ENCODE data around the gene DCAF8L2.
"Not testable (repeated sequence)": the region's sequence is repeated elsewhere in the genome, so short reads cannot be mapped to it uniquely, and the experiment has no call there.

DCAF8L2 gene

DNA sequence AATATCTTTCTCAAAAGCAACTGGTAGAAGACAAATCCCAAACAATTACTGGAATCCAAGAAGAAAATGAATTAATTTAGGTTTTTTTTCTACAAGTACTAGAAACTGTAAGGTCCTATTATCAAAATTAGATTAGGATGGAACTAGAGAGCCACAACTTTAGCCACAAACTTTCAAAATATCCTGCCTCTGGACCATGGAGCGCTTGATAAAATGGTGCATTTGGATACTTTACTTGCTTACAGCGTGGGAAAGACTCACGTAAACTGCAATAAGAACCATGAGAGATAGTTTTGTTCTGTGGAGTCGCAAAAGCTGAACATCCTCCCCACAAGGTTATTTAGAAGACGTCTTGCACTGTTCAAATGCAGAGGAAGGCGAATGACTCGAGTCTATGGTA lies at the start of gene DCAF8L2:
Gene DCAF8L2 (plus strand): TSS at position 301 of the 400 bp plus-strand sequence. CDS start 156,552 bp downstream, outside the sequence.
- DNase-seq, result no peak

DNA sequence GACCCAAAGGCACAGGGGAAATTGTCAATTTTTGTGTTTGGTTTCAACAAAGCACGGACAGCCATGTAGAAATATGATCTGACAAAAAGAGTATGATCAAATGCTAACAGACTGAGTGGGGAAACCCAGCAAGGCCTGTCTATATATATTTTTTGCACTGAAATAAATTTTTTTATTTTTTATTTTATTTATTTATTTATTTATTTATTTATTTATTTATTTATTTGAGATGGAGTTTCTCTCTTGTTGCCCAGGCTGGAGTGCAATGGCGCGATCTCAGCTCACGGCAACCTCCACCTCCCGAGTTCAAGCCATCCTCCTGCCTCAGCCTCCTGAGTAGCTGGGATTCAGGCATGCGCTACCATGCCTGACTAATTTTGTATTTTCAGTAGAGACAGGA lies 49.0 kb upstream of the DCAF8L2 start:
- DNase-seq, result not testable (repeated sequence)

DNA sequence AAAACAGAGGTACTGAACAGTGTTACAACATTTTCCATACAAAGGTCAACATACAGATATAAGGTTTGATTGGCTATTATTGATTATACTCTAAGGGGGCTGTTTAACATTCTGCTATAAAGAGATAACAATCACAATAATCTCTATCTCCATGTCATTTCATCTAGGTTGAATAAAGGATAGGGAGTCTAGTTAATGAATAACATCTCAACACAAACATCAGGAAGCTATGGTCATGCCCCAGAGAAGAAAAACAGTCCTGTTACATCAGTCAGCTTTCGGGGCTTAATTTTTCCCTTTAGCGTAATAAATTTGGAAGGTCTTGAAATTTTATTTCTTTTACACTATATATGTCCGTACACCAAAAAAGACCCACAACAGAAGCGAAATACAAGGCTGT lies 41.5 kb upstream of the DCAF8L2 start:
- no peak for DNase-seq

DNA sequence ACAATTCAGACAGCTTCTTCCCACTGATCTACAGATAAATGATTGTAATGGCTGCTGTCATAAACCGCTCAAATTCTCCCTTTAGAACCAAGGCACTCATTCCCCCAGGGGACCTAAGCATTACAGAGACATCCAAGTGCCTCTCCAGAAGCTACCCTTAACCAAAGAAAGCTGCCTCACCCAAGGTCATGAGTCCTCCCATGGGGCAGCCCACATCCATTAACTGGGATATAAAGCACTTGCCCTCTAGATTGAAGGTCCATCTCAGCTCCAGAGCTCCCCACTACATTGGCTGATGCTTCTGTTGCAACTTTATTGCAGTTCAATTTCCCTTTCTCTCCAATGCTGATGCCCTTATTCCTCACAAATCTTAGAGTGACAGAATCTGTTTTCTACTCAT lies 40.5 kb upstream of the DCAF8L2 start:
- no peak for DNase-seq

DNA sequence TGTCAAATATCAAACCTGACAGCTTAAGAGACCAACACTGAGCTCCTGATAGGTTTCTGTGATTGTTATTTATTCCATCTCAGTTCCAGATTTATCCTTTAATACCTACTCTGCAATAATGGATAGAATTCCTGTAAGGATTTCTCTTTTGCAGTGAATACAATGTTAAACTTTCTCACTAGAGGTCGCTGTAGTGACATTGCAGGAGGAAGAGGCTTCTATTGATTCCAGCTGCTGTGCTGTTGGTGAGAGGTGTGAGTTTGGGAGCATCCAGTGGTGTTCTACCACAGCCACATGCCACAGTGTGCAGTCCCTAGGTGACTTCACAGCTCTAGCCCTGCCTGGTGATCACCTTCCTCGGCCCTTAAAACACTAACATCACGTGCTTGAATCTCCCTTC lies 34.6 kb upstream of the DCAF8L2 start:
- no peak for DNase-seq

DNA sequence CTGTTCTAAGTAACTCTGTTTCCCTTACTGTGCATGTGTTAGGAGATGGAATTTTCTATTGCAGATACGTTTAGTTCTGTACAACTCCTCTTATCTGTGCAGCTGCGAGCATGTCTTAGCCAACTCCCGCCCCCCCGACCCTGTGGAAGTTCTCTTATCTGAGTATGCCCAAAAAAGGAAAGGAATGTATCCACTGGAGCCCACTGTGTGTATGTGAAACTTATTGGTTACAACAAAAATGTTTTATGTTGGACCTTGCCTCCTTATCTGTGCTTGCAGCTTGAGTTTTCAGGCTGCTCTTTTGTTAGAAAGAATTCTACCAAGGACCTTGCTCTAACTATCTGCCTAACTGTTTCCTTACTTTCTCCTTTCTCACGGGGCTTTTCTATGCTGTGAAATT lies 24.2 kb upstream of the DCAF8L2 start:
- DNase-seq, result no peak

DNA sequence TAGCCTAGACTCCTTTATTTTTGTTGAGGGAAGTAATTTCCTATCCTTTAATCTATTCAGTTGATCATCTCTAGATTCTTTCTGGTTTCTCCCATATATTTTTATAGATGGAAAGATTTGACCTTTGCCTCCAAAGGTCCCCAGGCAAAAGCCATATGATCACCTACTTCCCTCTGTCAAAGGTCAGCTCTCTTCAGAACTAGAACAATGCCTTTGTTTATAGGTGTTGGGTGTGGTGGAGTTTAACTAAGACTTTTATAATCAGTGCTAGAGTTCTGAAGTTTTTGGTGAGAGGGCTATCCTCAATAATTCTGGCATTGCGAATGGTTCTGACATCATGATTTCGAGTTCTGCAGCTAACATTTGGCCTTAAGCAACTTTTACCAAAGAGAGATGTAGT lies 19.0 kb upstream of the DCAF8L2 start:
- no peak for DNase-seq

DNA sequence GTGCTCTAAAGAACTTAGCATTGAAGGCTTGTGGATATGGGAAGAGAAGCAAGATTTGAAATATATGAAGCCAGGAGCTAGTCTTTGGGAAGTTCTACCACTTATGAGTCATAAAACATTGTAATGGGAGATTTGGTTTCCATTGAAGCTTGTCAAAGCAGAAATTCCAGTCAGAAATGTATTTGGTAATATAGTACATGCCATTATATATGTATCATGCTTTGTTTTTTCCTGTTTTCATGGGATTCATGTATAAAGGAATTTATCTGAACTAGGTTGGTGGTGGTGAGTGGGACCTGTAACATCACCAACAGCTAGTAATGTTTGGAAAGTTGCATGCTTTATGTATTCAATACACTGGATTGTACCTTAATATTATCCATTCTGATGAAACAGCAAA lies 14.6 kb upstream of the DCAF8L2 start:
- no peak for DNase-seq

DNA sequence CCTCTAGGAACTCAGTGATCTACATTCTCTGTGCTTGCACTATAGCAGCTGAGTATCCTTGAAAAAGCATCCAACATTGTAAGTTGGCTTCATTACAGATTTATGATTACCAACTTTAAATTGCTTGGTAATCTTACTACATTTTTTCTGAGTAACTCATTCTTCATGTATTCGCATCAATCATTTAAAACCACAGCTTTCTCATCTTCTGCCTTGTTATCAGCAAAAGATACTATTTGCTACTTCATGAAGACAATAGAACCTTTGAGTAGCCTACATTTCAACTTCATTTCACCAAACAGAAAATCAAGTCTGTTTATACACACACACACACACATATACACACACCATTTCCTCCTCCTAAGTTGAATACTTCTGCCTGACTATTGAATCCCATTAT lies 6.2 kb upstream of the DCAF8L2 start:
- no peak for DNase-seq

DNA sequence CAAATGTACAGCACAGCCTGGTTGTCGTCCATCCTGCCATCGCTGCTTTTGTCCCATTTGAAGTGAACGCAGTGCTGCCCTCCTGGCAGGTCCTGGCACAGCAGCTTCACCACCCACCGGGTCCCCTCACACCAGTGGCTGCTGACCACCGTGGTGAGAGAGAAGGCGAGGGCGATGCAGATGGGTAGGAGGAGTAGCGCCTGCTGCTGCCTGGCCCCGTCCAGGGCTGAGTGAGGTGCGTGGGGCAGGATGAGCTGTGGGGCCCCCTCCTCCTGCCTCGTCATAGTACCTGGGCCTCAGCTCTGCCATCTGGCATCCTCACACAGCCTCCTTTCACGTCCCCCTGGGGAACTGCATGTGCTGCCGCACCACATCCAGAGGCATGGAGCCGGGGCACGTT lies 1.8 kb downstream of the DCAF8L2 start:
- no peak for DNase-seq

DNA sequence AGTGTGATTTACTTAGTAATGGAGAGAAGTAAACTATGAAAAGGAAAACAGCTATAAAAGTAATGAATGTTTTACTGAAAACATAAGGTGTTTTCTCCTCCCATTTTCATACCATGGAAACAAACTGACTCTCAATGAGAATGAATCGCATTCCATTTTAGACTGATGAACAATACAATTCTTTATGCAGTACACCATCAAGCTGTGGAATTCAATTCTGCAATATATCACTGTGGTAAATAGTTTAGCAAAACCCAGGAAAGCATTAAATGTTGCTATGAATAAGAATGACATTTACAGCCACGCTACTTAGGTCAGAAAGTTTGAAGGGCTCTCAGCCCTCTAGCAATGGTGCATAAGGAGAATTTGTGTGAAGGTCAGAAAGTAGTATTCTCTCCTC lies 7.4 kb downstream of the DCAF8L2 start:
- DNase-seq, result no peak

DNA sequence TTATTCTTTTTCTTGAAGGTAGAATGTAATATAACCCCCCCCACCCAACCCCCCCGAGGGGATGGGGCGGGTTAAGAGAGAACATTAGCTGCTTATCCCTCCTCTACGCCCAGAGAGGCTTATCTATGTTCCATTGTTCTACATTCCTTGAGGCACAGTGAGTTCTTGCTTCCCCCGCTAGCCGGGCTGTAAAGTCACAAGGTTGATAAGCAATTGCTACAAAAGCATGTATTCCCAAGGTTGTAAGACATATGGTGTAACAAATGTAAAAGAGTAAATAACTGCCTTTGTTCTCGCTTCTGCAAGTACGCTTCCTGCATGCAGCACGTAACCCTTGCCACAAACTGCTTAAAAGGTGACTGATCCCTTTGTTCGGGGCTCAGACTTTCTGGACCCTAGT lies 8.2 kb downstream of the DCAF8L2 start:
- DNase-seq, result no peak

DNA sequence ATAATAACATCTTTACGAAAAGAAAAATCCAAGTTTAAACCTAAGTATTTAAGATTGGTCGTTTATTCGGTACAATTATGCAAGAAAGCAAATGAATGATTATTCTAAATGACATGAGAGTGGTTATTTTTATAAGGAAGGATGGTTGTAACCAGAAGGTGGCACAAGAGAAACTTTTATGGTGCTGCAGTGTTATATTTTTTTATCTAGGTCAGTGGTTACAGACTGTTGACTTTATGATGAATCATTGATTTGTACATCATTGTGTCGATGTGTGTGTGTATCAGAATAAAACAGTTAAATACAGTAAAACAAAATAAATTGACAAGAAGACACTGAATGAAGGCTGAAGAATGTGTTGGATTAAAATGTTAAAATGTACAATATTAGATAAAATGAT lies 9.8 kb downstream of the DCAF8L2 start:
- no peak for DNase-seq

DNA sequence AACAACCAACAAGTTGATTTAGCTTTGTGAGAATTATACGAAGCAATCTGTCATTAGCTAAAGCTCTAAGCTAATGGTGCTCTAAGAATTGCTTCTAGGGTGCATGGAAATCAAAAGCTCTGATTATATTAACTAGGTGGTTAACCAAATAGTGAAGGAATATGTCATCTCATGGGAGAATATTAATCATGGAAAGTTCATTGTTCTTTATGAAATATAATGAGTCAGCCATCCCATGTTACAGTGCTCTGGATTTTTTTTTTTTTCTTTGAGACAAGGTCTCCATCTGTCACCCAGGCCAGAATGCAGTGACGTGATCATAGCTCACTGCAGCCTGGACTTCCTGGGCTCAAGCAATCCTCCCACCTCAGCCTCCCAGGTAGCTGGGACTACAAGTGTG lies 10.5 kb downstream of the DCAF8L2 start:
- DNase-seq, result no peak

DNA sequence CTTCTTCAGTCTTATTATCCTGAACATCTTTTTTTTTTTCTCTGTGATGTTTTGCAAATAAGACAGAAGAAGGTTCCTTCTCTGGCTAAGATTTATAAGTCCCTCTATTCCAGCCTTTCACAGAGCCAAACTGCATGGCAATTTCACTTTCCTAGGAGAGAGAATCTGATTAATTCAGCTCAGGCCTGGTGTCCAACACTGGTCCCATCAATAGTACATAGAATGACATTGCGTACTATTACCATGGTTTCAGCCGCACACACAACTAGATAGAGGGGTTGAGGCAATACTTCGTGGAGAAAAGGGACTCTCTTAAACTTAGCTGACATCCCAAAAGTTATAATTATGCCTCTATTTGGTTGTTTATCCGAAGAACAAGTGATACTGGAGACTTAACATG lies 18.5 kb downstream of the DCAF8L2 start:
- no peak for DNase-seq

DNA sequence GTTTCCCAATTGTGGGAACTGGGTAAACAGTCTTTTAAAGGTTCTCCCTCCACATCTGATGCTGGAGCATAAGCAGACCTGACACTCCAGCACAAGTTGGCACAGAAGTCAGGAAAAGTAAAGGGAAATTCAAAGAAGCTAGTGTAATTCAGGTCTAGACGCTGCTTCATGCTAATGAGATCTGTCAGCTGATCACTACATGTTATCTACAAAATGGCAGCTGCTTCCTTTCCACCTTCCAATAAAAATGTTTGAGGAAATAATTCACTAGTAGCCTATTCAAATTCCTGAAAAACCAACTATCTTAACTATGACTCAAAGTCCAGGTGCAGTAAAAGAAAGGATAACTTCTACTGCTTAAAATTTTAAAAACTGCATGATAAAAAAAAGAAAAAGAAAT lies 29.3 kb downstream of the DCAF8L2 start:
- no peak for DNase-seq

DNA sequence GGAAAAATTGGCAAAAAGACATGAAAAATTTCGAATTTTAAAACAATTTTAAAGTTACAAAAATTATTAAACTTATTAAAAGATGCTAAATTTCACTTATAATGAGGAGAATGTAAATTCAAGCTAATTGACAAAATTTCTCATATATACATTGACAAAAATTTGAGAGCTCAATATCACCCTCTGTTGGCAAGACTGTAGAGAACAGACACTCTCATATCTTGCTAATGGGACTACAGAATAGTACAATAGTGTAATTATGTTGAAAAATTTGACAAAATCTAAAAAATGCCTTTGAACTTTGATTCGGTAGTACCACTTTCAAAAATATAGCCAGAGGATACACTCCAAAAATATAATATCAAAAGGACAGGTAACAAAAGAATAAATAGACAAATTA lies 29.8 kb downstream of the DCAF8L2 start:
- no peak for DNase-seq

DNA sequence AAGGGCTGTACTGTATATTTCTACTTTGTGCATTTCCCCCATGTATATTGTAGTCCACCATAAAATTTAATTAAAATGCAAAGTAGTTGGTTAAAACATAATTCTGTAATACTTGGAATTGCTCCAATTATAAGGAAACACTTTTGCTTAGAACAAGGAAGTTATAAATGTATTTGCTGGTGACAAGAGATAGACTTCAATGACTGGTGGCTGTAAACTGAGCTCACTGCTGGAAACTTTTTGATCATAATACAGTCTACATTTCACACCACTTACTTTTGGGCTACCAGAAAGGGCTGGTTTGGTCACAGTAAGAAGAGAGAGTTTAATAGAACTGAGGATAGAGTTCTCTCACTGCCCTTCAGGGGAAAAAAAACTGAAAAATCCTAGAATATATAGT lies 32.7 kb downstream of the DCAF8L2 start:
- no peak for DNase-seq

DNA sequence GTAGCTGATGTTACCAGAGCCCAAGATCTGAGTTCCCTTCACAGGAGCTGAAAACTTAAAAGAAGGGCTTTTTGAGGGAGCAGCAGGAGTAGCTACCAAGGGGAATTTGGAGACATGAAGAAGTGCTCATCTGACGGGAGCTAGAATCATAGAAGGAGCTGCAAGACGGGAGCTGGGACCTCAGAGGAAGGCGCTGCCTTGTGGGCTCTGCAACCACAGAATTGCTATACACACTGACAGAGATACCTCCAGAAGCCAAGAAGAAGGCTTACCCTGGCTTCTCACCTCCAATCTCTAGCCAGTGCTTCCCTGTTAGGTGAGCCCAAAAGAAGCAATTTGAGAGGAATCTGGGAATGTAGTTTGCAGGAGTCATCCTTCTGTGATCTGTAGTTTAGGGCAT lies 35.9 kb downstream of the DCAF8L2 start:
- no peak for DNase-seq

DNA sequence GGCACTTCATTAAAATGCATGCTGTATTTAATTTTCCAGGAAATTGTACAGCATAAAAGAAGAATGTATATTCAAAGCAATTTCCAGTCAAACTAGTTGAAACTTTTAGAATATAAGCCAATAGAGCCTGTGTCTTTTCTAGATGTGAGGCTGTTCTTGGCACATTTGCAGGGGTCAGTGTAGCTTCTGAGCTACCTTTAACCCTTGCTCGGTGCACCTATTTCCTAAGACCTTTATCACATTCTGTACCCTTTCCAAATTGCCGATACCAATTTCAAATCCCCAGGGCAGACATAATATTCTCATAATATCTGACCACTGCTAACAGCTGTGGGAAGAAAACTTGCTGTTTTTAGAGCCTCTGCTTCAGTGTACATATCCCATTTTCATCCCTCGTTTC lies 43.2 kb downstream of the DCAF8L2 start:
- DNase-seq, result no peak

DNA sequence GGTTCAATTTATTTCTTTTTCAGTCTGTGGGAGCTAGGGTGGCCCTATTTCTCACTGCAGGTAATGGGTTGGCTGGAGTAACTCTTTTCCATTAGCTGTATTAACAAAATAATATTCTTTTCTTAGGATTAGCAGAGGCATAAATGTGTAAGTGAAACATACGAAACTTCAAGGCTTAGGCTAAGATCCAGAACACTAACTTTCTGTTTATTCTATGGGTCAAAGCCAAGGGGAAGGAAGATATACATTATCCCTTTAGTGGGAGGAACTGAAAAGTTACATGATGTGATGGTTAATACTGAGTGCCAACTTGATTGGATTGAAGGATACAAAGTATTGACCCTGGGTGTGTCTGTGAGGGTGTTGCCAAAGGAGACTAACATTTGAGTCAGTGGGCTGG lies 66.4 kb downstream of the DCAF8L2 start:
- DNase-seq, result no peak

DNA sequence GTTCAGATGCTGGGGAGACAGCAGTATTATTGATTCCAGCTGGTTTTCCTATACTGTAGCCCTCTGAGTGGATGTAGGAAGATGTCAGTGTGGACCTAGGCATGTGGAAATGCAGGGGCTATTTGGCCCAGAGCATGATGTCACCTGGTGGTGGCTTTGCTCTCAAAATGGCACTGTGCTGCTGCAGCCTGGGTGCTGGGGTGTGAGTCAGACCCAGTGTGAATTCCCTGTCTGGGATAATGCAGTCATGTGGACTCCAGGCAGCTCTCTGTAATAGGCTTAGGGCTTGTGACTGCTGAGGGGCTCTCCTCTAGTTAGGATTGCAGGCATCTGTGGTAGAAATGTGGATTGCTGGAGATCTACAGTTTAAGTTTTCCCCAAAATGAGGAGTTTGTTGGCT lies 70.7 kb downstream of the DCAF8L2 start:
- no peak for DNase-seq

DNA sequence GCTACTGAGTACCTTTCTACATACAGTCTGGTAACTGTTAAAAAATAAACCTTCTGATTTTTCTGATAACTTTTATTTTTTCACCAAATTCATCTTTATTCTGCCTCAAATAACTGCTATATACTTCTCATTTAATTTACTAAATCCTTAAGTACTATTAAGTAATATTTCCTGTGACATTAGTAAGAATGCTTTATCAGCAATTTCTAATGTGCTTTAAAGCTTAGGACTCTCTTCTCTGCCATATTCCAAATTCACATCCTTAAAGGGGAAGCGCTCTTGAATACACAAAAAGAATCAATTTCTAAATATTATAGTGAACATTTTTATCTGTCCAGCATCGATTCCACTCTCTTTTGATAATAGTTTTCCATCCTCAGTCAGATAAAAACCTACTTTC lies 81.1 kb downstream of the DCAF8L2 start:
- no peak for DNase-seq

DNA sequence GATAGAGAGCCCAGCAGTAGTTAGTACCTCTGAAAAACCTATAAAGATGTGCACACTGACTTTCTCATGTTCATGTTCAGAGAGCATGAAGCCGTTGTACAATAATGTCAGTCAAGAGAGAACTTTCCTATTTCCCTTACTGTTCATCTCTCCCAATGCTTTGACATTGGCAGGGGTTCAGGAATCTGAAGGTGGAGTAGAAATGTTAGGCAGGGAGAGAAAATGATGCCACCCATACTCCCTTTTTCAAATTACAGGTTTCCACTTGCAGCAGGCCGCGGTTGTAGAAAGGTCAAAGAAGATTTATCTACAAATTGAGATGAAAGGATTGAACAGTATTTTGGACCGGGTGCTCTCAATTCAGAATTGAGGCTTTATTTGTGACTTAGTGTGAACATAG lies 84.3 kb downstream of the DCAF8L2 start:
- no peak for DNase-seq

DNA sequence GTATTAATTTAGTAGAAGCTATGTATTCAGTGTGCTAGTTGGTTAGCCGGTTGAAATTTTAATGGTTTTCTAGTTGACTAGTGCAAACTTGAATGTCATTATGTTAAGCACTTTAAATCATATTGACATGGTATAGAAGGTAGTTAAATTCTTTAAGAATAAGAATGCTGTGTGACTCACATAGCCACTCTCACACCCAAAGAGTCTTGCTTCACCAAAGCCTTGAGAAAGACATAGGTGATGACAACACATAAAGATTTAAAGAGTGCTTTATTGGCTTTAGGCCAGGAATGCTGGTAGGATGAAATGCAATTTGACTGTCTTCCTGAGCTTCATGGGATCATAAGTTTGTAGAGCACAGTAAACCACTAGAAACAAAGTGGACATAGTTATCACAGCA lies 85.3 kb downstream of the DCAF8L2 start:
- no peak for DNase-seq

DNA sequence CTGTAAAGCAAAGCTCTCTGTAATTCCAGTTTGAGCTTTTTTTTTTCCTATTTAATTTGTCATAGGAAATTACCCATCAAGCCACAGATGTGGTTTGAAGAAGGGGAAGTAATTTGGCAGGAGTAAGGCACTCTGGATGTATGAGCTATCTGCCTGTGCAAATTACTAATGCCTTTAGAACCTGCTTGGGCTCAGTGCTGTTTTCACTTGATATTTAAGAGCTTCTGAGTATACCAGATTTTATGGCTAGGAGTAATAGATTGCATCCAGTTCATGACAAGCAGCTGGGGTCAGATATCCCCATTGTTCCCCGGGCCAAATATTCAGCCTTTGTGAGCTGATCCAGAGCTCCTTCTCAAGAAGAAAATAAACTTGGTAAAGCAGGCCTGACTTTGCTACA lies 89.1 kb downstream of the DCAF8L2 start:
- no peak for DNase-seq
